OCI-LY7 (cell line): Measurements from ENCODE around the gene CPS1. TPM values are rescaled to one million over a fixed set of nuclear protein-coding genes. Genes with fewer than 3 reads are reported as not detected.

ENCODE experiments used
- BruUV-seq: library from RNA; stranded (reverse); fragments of 400-500 nt; replicated peaks from 2 replicates; lab custom pipeline; 2021; lab: Mats Ljungman, UMichigan
- CTCF ChIA-PET: fragments of 300-600 bp; sonication (Branson Sonifier 250); formaldehyde crosslinking; loops from one replicate; lab custom pipeline; 2022; ENCODE audit warnings: antibody characterized with exemption; ENCODE audit not compliant: unreplicated experiment; lab: Charles Lee
- POLR2A ChIA-PET: fragments of 300-600 bp; sonication (Branson Sonifier 250); formaldehyde crosslinking; loops from one replicate; lab custom pipeline; 2022; ENCODE audit warnings: antibody characterized with exemption; lab: Charles Lee
- DNase-seq: peaks from one replicate; pipeline ENCODE4 v3.0.0-alpha.2; 2015; ENCODE audit warnings: low spot score
- H2AFZ ChIP-seq: fragments of 200-600 bp; sonication (generic), shearing (Covaris generic); 2 replicates; pipeline ENCODE4 v1.6.1; 2014; ENCODE audit warnings: mild to moderate bottlenecking, antibody characterized with exemption, low read length, moderate library complexity
- H3K27ac ChIP-seq: fragments of 200-600 bp; sonication (generic); 2 replicates; pipeline ENCODE4 v1.5.1; 2014; ENCODE audit warnings: mixed run types, low read depth, mild to moderate bottlenecking, moderate library complexity, low read length, inconsistent platforms; ENCODE audit not compliant: poor library complexity, severe bottlenecking
- H3K36me3 ChIP-seq: fragments of 200-600 bp; sonication (generic); 2 replicates; pipeline ENCODE4 v1.6.1; 2014; ENCODE audit warnings: mild to moderate bottlenecking, antibody characterized with exemption, low read length, moderate library complexity, mixed read lengths; ENCODE audit not compliant: insufficient read depth
- H3K4me1 ChIP-seq: fragments of 200-600 bp; sonication (generic); 2 replicates; pipeline ENCODE4 v1.5.1; 2014; ENCODE audit warnings: mild to moderate bottlenecking, low read length; ENCODE audit not compliant: insufficient read depth, poor library complexity, severe bottlenecking
- H3K4me2 ChIP-seq: fragments of 200-600 bp; sonication (generic); 2 replicates; pipeline ENCODE4 v1.6.1; 2014; ENCODE audit warnings: mild to moderate bottlenecking, low read length
- H3K4me3 ChIP-seq: fragments of 200-600 bp; sonication (generic); 2 replicates; pipeline ENCODE4 v1.5.1; 2014; ENCODE audit warnings: mild to moderate bottlenecking, low read depth, low read length; ENCODE audit not compliant: poor library complexity, severe bottlenecking
- H3K79me2 ChIP-seq: fragments of 200-600 bp; sonication (generic); 2 replicates; pipeline ENCODE4 v1.6.1; 2016; ENCODE audit warnings: low read depth, mild to moderate bottlenecking, low read length, moderate library complexity, mixed read lengths; ENCODE audit not compliant: insufficient read depth
- H3K9me2 ChIP-seq: fragments of 200-600 bp; sonication (generic); 2 replicates; pipeline ENCODE4 v1.6.1; 2016; ENCODE audit warnings: mild to moderate bottlenecking, low read length, mixed read lengths; ENCODE audit not compliant: insufficient read depth
- H3K9me3 ChIP-seq: fragments of 200-600 bp; sonication (generic); 2 replicates; pipeline ENCODE4 v1.6.1; 2014; ENCODE audit warnings: mild to moderate bottlenecking, mixed run types, low read length, mixed read lengths
- H4K20me1 ChIP-seq: fragments of 200-600 bp; sonication (generic); 2 replicates; pipeline ENCODE4 v1.6.1; 2014; ENCODE audit warnings: mild to moderate bottlenecking, antibody characterized with exemption, low read length, moderate library complexity, mixed read lengths; ENCODE audit not compliant: insufficient read depth
- EZH2phosphoT487 ChIP-seq: fragments of 200-600 bp; sonication (generic); IDR thresholded peaks from 2 replicates; pipeline ENCODE4 v1.6.1; 2018; ENCODE audit warnings: low read depth, borderline replicate concordance, mild to moderate bottlenecking, mixed run types, antibody characterized with exemption, low read length, moderate library complexity, mixed read lengths
- intact Hi-C: fragments of 100-400 bp; cut with micrococcal nuclease; formaldehyde crosslinking; loops from one replicate; pipeline ENCODE4 v1.10.0; 2022; ENCODE audit not compliant: unreplicated experiment
- total RNA-seq, 2 experiments: library from RNA; depleted of rRNA in 1 of 2; stranded (reverse); fragments of >200 nt in 1 of 2; shearing (Covaris generic) in 1 of 2; gene quantifications; 2 replicates each; pipeline ENCODE4 v1.2.3, GENCODE V29; 2014 to 2022
- TF ChIP-seq, protein P1 (sequence below): fragments of 200-600 bp; sonication (generic); conservative IDR thresholded peaks from 2 replicates; pipeline ENCODE4 v1.5.1; 2014; ENCODE audit warnings: mild to moderate bottlenecking, antibody characterized with exemption, low read length, moderate library complexity, mixed read lengths

Gene CPS1
- total RNA-seq, 2 experiments from 2014 or later: 0.06 to 0.27 TPM

DNA sequence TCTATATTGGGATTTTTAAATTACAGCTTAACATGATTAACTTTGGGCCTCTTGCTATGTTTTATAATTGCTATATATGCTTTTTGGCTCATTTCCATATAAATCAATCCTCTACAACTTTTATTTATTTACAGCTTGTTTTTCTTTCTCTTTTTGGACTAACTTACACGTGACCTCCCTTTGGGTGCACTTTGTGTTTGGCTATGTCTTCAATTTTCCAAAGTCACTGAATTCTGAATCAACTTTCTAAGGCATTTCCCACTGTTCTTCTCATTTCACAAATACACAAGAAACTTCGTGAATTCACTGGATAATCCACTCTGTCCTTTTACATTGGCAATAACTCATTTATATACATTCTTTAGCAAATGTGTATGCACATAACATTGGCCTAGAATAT, 5.4 kb upstream of the CPS1 start:
- no TSS peak for BruUV-seq
- ChIA-PET CTCF (no interaction called here), POLR2A (interaction anchor here (1.0 kb wide), 1 partner anchor 216 kb away, joined by 3 read pairs; no protein-coding TSS in a partner anchor)
- Histone ChIP-seq H3K4me1 (no peaks in the 10 kb centered on the region), H3K79me2 (no peaks in the 10 kb centered on the region), H4K20me1 (no peaks in the 10 kb centered on the region), H2AFZ (no peak overlapping the region), H3K4me2 (no peak overlapping the region), H3K36me3 (no peaks in the 10 kb centered on the region), H3K4me3 (no peak overlapping the region), H3K9me3 (no peaks in the 10 kb centered on the region), H3K9me2 (no peaks in the 10 kb centered on the region), H3K27ac (no peak overlapping the region)
- intact Hi-C loops: no loop called here
- TF ChIP-seq, protein P1, sequence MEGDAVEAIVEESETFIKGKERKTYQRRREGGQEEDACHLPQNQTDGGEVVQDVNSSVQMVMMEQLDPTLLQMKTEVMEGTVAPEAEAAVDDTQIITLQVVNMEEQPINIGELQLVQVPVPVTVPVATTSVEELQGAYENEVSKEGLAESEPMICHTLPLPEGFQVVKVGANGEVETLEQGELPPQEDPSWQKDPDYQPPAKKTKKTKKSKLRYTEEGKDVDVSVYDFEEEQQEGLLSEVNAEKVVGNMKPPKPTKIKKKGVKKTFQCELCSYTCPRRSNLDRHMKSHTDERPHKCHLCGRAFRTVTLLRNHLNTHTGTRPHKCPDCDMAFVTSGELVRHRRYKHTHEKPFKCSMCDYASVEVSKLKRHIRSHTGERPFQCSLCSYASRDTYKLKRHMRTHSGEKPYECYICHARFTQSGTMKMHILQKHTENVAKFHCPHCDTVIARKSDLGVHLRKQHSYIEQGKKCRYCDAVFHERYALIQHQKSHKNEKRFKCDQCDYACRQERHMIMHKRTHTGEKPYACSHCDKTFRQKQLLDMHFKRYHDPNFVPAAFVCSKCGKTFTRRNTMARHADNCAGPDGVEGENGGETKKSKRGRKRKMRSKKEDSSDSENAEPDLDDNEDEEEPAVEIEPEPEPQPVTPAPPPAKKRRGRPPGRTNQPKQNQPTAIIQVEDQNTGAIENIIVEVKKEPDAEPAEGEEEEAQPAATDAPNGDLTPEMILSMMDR: no peak
- TF ChIP-seq EZH2phosphoT487: no peak
- DNase-seq: no peak

DNA sequence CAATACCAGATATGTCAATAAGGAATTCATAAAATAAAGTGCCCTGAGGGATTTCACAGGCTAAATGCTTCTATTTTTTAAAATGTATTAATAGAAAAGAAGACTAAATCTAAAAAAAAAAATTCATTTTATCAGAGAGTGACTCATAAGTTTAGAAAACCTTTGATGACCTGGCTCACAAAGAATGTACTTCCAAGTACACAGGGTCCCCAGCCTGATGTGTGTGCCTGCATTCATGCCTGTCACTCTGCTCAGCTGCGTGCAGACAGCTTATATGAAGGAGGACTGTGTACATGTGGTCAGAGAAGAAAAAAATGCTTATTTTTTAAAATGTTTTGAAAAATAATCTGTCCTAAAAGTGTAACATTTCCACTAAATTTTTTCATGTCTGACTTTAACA, 3.0 kb upstream of the CPS1 start:
- intact Hi-C loops: no loop called here
- Histone ChIP-seq H3K27ac (no peak overlapping the region), H3K4me2 (no peak overlapping the region), H3K36me3 (no peaks in the 10 kb centered on the region), H3K4me1 (no peaks in the 10 kb centered on the region), H3K4me3 (no peak overlapping the region), H3K9me3 (no peaks in the 10 kb centered on the region), H3K79me2 (no peaks in the 10 kb centered on the region), H4K20me1 (no peaks in the 10 kb centered on the region), H3K9me2 (no peaks in the 10 kb centered on the region), H2AFZ (no peak overlapping the region)
- no TSS peak for BruUV-seq
- CTCF ChIA-PET: no interaction called here
- POLR2A ChIA-PET: no interaction called here
- no peak for TF ChIP-seq EZH2phosphoT487
- TF ChIP-seq, protein P1: no peak
- no peak for DNase-seq

DNA sequence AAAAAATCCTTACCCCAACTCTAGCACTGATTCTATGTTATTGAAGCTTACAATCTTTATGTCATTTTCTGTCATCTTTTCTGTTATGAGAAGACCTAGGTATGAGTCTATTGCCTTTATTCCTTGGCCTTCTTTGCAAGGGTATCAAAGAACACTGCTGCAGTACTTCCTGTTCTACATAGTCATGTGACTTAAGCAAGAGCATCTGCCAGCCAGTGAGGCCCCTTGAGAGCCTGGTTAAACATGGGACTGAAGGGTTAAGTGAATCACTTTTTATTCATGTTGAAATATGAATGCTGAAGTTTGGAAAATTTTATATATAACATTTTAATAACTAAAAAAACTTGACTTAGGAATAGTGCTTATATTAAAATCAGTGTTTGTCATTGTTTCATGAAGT, 844 bp upstream of the CPS1 start:
- Histone ChIP-seq H3K79me2 (no peaks in the 10 kb centered on the region), H3K4me1 (no peaks in the 10 kb centered on the region), H3K9me2 (no peaks in the 10 kb centered on the region), H3K4me2 (no peak overlapping the region), H3K9me3 (no peaks in the 10 kb centered on the region), H4K20me1 (no peaks in the 10 kb centered on the region), H3K36me3 (no peaks in the 10 kb centered on the region), H2AFZ (no peak overlapping the region), H3K4me3 (no peak overlapping the region), H3K27ac (no peak overlapping the region)
- CTCF ChIA-PET: no interaction called here
- POLR2A ChIA-PET: no interaction called here
- no peak for TF ChIP-seq EZH2phosphoT487
- TF ChIP-seq, protein P1: no peak
- no peak for DNase-seq
- intact Hi-C loops: no loop called here
- BruUV-seq: no TSS peak
